Panc1 (cell line): ENCODE data around the gene NXPH1.

Source experiments
- POLR2AphosphoS5 ChIP-seq: IDR thresholded peaks from 2 replicates; pipeline ENCODE4 v1.6.1; 2012; ENCODE audit warnings: mild to moderate bottlenecking, low read depth, low read length, moderate library complexity
- SIN3A ChIP-seq: IDR thresholded peaks from 2 replicates; pipeline ENCODE4 v1.6.1; 2012; ENCODE audit warnings: low read depth, mild to moderate bottlenecking, low read length, moderate library complexity, borderline replicate concordance; ENCODE audit not compliant: insufficient read depth
- TCF7L2 ChIP-seq: IDR thresholded peaks from 2 replicates; pipeline ENCODE4 v1.6.1; 2011; ENCODE audit warnings: mild to moderate bottlenecking, low read depth, low read length, inconsistent platforms
- TF ChIP-seq, protein P1 (sequence below): fragments of 450-650 bp; IDR thresholded peaks from 2 replicates; pipeline ENCODE4 v1.5.1; 2017; ENCODE audit warnings: mild to moderate bottlenecking
- TF ChIP-seq, protein P2 (sequence below), 2 experiments: IDR thresholded peaks; 2 replicates each; pipeline ENCODE4 v1.6.1; 2011 to 2012; ENCODE audit warnings: low read depth in 2 of 2, control low read depth in 1 of 2, low read length in 1 of 2, mild to moderate bottlenecking in 1 of 2, moderate library complexity in 1 of 2; ENCODE audit not compliant: insufficient read depth in 1 of 2

DNA sequence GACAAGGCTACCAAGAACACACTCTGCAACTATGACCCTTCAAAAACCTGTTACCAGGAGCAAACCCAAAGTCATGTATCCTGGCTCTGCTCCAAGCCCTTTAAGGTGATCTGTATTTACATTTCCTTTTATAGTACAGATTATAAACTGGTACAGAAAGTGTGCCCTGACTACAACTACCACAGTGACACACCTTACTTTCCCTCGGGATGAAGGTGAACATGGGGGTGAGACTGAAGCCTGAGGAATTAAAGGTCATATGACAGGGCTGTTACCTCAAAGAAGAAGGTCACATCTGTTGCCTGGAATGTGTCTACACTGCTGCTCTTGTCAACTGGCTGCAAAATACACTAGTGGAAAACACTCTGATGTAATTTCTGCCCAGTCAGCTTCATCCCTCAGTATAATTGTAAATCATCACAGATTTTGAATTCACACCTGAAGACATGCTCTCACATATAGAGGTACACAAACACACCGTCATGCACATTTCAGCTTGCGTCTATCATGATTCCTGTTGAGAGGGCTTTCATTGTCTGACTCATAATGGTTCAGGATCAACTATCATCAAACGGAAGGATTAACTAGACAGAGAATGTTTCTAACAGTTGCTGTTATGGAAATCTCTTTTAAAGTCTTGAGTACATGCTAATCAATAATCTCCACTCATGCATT is 318.3 kb downstream of the NXPH1 start:
- TF ChIP-seq, protein P1, sequence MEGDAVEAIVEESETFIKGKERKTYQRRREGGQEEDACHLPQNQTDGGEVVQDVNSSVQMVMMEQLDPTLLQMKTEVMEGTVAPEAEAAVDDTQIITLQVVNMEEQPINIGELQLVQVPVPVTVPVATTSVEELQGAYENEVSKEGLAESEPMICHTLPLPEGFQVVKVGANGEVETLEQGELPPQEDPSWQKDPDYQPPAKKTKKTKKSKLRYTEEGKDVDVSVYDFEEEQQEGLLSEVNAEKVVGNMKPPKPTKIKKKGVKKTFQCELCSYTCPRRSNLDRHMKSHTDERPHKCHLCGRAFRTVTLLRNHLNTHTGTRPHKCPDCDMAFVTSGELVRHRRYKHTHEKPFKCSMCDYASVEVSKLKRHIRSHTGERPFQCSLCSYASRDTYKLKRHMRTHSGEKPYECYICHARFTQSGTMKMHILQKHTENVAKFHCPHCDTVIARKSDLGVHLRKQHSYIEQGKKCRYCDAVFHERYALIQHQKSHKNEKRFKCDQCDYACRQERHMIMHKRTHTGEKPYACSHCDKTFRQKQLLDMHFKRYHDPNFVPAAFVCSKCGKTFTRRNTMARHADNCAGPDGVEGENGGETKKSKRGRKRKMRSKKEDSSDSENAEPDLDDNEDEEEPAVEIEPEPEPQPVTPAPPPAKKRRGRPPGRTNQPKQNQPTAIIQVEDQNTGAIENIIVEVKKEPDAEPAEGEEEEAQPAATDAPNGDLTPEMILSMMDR, result no peak
- TF ChIP-seq POLR2AphosphoS5, result no peak
- no peak for TF ChIP-seq SIN3A
- TF ChIP-seq, protein P2, sequence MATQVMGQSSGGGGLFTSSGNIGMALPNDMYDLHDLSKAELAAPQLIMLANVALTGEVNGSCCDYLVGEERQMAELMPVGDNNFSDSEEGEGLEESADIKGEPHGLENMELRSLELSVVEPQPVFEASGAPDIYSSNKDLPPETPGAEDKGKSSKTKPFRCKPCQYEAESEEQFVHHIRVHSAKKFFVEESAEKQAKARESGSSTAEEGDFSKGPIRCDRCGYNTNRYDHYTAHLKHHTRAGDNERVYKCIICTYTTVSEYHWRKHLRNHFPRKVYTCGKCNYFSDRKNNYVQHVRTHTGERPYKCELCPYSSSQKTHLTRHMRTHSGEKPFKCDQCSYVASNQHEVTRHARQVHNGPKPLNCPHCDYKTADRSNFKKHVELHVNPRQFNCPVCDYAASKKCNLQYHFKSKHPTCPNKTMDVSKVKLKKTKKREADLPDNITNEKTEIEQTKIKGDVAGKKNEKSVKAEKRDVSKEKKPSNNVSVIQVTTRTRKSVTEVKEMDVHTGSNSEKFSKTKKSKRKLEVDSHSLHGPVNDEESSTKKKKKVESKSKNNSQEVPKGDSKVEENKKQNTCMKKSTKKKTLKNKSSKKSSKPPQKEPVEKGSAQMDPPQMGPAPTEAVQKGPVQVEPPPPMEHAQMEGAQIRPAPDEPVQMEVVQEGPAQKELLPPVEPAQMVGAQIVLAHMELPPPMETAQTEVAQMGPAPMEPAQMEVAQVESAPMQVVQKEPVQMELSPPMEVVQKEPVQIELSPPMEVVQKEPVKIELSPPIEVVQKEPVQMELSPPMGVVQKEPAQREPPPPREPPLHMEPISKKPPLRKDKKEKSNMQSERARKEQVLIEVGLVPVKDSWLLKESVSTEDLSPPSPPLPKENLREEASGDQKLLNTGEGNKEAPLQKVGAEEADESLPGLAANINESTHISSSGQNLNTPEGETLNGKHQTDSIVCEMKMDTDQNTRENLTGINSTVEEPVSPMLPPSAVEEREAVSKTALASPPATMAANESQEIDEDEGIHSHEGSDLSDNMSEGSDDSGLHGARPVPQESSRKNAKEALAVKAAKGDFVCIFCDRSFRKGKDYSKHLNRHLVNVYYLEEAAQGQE (IDR thresholded peaks at IDR 0.05; ENCODE audit: insufficient read depth in 1 of 2, low read depth in 2 of 2, low read length in 1 of 2), result no peak
- no peak for TF ChIP-seq TCF7L2
